Measurements from ENCODE around the gene CHIA. TPM values are rescaled to one million over a fixed set of nuclear protein-coding genes. Genes with fewer than 3 reads are reported as not detected.

CHIA gene
- total RNA-seq, result not detected

DNA sequence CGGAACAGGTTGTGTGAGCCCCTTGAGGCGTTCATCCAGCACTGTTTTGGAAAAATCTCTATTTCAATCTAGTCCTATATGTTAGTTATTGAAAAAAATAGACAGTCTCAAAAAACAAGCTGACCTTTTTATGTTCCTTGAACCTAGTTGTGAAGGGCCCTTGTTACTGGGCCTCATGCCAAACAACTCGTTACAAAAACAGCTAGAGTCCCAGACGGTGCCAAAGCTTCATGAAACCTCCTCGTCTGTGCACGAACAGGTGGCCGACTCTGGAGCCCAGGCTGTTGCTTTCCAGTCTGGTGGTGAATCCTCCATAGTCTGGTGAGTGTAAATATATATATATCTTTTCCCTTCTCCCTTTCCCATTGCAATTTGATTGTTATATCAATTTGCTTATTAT is at the start of gene CHIA:
Gene CHIA, plus strand, starts transcription at position 222 of the 400 bp plus-strand sequence. CDS start 19,617 bp downstream, outside the sequence.

Small RNAs within 50 kb of the gene (small RNA-seq; reads per million reads assigned to genes)
- not detected for gene AL356387.2 (ENCODE audit: low replicate concordance)

Other genes with a start within 250 kb of the CHIA start
- 53.8 TPM for gene DRAM2, start 150.8 kb upstream of the CHIA start, total RNA-seq
- gene CEPT1, start 150.6 kb upstream of the CHIA start, total RNA-seq, result 54.0 TPM
- 17.2 TPM for gene DENND2D, start 90.2 kb upstream of the CHIA start, total RNA-seq
- 0.70 TPM for gene CHI3L2, start 63.1 kb upstream of the CHIA start, total RNA-seq
- 2.0 TPM for gene OVGP1, start 136.9 kb downstream of the CHIA start, total RNA-seq
- gene WDR77, start 158.4 kb downstream of the CHIA start, total RNA-seq, result 24.2 TPM
- gene ATP5PB, start 158.6 kb downstream of the CHIA start, total RNA-seq, result 262 TPM
- 2.9 TPM for gene C1orf162, start 183.1 kb downstream of the CHIA start, total RNA-seq
- gene ADORA3, start 212.8 kb downstream of the CHIA start, total RNA-seq, result 0.88 TPM
- 0.47 TPM for gene TMIGD3, start 212.8 kb downstream of the CHIA start, total RNA-seq